Ishikawa (cell line): ENCODE measurements around the gene FAM163B.

ENCODE experiments used
- CEBPB ChIP-seq: IDR thresholded peaks from 2 replicates; pipeline ENCODE4 v1.6.1; 2012
- CREB1 ChIP-seq: IDR thresholded peaks from 2 replicates; pipeline ENCODE4 v1.6.1; 2012; ENCODE audit warnings: low read depth
- EP300 ChIP-seq: IDR thresholded peaks from 2 replicates; pipeline ENCODE4 v1.6.1; 2012; ENCODE audit warnings: borderline replicate concordance
- NFIC ChIP-seq: IDR thresholded peaks from 2 replicates; pipeline ENCODE4 v1.6.1; 2012
- RAD21 ChIP-seq: IDR thresholded peaks from 2 replicates; pipeline ENCODE4 v1.6.1; 2012; ENCODE audit warnings: low read depth
- REST ChIP-seq: IDR thresholded peaks from 2 replicates; pipeline ENCODE4 v1.6.1; 2012; ENCODE audit warnings: low read depth, mild to moderate bottlenecking
- TAF1 ChIP-seq: IDR thresholded peaks from 2 replicates; pipeline ENCODE4 v1.6.1; 2012; ENCODE audit warnings: low read depth, mild to moderate bottlenecking
- TCF12 ChIP-seq: IDR thresholded peaks from 2 replicates; pipeline ENCODE4 v1.6.1; 2012; ENCODE audit warnings: low read depth
- TEAD4 ChIP-seq: IDR thresholded peaks from 2 replicates; pipeline ENCODE4 v1.6.1; 2012
- YY1 ChIP-seq: IDR thresholded peaks from 2 replicates; pipeline ENCODE4 v1.6.1; 2012; ENCODE audit warnings: low read depth
- ZBTB7A ChIP-seq: IDR thresholded peaks from 2 replicates; pipeline ENCODE4 v1.6.1; 2012; ENCODE audit warnings: low read depth
- TF ChIP-seq, protein P1 (sequence below): IDR thresholded peaks from 2 replicates; pipeline ENCODE4 v1.6.1; 2012

DNA sequence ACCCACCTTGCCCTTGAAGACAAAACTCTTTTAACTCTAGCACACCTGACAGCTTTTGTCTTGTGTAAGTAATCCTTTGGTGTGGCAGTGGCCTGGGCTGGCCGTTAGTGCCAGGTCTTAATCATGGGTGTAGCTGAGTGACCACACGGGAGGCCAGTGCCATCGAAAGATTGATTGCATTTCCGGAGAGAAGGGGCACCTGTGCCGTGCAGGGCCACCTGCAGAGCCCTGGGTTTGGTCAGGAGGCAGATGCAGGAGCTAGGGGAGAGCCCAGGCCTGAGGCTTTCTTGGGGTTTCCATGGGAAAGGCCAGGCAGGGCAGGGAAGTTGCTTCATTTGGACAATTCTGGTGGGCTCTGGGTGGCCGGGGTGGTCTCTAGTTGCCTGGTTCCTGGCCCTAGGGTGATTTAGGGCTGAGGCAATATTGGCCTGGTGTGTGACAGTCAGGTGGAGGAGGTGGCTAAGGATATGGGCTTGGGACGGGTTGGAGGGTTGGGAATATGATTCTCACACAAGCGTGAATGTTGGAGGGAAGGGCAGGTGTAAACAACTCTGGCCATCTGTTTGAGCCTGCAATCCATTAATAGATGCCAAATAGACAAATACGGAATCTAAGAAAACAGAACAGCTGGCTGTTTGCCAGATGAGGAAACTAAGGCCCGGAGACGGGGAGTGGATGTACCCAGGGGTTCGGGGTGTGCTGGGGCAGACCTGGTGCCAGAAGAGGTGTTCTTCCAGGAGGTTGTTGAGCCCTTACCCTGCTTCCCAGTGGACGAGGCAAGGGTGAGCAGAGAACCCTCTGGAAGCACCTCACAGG is 31.6 kb upstream of the FAM163B start:
- TF ChIP-seq YY1 (no peak), REST (no peak), EP300 (no peak), TCF12 (no peak), CREB1 (no peak), RAD21 (no peak), TEAD4 (no peak), ZBTB7A (no peak), NFIC (no peak), TAF1 (no peak), CEBPB (no peak)
- TF ChIP-seq, protein P1, sequence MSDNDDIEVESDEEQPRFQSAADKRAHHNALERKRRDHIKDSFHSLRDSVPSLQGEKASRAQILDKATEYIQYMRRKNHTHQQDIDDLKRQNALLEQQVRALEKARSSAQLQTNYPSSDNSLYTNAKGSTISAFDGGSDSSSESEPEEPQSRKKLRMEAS: no peak
